NCI-H2081 (cell line): ENCODE data around the gene ACBD3.

Source experiments
- DNase-seq, 2 experiments: peaks; one replicate each; lab custom pipeline; 2025; lab: John Stamatoyannopoulos, UW

ACBD3 gene

GRCh38 chr1:226201029-226201593 lies 14.6 kb upstream of the ACBD3 start:
- no peak for DNase-seq

DNA sequence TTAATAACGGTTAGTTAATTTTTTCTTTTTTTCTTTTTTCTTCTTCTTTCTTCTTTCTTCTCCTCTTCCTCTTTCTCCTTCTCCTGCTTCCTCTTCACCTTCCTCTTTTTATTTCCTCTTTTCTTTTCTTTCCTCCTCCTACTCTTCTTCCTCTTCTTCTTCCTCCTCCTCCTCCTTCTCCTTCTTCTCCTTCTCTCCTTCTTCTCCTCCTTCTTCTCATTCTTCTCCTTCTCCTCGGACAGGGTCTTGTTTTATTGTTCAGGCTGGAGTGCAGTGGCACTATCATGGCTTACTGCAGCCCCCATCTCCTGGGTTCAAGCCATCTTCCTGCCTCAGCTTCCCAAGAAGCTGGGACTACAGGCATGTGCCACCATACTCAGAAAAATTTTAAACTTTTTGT lies 13.4 kb upstream of the ACBD3 start:
- DNase-seq = no peak

- no peak for DNase-seq
Observed at GRCh38 chr1:226195144-226195543, 8.6 kb upstream of the ACBD3 start.

- DNase-seq = no peak
Observed at GRCh38 chr1:226187380-226187779, 839 bp upstream of the ACBD3 start.

DNA sequence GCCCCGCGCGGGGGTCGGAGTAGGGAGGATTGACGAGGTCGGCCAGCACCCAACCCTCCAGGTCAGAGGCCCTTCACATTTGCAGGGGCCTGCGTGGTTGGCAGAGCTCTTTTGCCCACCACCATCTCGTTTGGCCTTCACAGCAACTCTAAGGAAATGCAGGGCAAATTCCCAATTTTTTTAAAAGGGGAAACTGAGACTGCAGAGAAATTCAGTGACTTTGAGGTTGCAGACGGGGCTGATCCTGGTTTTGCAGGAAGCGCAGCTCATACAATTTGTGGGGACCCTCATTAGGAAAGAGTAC lies 430 bp upstream of the ACBD3 start:
- no peak for DNase-seq

DNA sequence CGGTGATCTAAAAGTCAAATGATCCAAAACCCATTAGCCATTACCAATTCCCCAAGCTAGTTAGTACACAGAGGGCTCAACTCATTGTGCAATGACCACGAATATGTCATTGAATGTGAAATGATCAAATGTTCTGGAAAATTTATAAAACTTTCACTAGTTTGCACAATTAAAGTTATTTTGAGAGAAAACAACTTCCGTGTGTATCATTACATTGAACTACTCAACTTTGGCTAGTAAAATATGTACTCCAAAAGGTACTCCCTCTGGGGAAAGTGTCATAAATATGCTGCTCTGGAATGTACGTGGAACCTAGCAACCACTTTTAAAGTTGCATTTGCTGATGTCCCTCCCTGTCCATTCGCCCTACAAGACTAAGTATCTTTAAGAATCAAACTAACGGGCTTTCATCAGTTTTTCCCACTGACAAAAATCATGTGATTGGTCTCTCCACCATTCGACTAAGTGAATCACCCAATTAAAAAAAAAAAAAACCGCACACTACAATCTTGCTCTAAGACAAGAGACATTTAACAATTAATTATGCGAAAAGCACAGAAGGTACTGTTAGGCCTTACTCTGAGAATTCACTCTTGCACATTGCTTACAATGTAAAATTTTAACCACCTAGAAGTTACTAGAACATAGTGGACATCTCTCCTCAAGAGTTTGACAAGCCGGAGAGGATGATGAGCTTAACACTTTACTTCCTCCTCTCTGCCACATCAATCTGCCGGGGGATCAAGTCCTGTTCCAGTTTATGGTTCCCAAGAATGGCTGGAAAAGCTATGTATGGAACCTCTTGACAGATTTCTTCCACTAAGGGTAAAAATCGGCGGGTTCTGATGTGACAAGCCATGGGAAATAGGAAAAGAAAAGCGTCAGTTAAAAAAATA lies 1.2 kb downstream of the ACBD3 start:
- DNase-seq = no peak

GRCh38 chr1:226181996-226182714 lies 4.4 kb downstream of the ACBD3 start:
- DNase-seq = no peak

GRCh38 chr1:226176870-226177269 lies 9.7 kb downstream of the ACBD3 start:
- no peak for DNase-seq

DNA sequence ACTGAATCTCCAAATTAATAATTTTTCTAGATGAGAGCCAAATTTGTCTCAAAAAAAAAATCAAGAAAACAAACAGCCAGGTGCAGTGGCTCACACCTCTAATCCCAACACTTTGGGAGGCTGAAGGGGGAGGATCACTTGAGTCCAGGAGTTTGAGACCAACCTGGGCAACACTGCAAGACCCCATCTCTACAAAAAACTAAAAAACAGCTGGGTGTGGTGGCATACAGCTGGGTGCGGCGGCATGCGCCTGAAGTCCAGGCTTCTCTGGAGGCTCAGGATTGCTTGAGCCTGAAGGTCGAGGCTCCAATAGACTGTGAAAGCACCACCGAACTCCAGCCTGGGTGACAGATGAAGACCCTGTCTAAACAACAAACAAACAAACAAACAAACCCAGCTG lies 14.0 kb downstream of the ACBD3 start:
- DNase-seq = no peak

DNA sequence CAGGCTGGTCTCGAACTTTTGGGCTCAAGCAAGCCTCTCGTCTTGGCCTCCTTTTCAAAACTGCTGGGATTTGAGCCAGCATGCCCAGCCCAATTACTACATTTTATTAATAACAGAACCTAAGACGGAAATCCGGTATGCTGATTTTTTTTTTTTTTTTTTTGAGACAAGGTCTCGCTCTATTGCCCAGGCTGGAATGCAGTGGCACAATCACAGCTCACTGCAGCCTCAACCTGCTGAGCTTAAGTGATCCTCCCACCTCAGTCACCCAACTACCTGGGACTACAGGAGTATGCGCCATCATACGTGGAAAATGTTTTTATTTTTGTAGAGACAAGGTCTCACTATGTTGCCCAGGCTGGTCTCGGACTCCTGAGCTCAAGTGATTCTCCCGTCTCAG lies 20.2 kb downstream of the ACBD3 start:
- DNase-seq = no peak

- no peak for DNase-seq
Observed at GRCh38 chr1:226164154-226164553, 22.4 kb downstream of the ACBD3 start.

DNA sequence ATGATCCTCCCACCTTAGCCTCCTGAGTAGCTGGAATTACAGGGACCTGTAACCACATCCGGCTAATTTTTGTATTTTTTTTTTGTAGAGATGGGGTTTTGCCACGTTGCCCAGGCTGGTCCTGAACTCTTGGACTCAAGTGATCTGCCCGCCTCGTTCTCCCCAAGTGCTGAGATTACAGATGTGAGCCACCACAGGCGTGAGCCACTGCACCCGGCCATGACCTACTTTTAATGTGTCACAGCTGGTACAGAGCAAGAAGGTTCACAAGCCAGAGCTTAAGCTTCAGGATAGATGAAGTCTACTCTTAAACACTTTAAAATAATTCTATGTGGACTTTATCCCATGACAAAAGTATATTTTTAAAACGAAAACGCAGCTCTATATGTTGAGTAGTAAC lies 23.6 kb downstream of the ACBD3 start:
- no peak for DNase-seq

GRCh38 chr1:226158983-226159382 lies 27.6 kb downstream of the ACBD3 start:
- DNase-seq = no peak

DNA sequence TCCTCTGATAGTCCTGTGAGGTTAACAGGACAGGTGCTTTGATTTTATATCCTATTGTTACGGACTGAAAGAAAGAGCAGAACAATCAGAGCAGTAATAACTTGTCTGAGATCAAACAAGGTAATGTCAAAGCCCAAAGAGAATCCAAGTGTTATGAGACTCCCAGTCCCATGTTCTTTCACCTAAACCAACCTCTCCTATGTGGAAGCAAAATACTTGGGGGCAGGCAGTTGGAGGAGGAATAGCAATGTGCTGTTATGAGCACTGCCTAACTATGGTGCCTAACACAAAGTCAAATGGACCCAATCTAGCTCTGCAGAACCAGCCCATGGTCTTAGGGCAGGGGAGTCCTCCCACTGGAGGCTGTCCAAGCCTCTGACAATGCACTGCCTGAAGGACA lies 28.1 kb downstream of the ACBD3 start:
- DNase-seq = no peak

DNA sequence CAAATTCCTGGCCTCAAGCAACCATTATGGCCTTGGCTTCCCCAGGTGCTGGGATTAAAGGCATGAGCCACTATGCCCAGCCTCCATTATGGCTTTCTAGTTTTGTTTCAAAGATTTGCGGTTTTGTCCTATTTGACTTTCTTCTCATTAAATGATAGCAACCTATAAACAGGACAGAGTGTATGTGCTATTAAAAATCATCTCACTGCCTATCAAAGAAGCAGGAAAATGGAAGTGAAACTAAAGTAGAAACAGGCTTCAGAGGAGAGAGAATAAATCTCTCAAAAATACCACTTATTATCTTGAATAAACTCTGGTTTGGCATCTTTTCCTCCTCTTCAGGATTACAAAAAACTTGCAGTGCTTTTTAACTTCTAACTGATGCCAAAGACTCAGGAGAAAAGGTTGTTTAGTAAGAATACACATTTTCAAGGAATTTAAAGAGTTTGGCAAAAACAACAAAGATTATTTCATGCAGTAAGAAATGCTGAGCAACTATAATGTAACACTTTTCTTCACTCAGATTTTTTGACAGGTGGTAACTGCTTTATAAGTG lies 28.7 kb downstream of the ACBD3 start:
- no peak for DNase-seq

DNA sequence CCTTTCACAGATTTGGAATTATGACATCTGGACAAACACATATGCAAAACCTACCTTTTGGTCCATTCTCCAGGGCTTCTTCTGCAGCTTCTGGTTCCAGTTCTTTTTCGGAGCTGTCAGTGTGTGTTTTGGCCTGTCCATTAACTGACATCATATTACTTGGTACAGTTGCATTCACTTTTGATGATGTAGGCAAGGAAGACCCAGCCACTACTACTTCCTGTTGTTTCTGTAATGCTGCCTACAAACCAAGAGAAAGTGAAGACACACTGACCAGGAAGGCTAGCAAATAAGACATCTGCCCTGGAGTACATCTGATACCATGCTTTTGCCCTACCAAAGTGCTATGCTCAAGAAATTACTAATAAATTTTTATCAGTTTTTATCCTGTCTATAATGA lies 31.9 kb downstream of the ACBD3 start:
- DNase-seq = no peak

DNA sequence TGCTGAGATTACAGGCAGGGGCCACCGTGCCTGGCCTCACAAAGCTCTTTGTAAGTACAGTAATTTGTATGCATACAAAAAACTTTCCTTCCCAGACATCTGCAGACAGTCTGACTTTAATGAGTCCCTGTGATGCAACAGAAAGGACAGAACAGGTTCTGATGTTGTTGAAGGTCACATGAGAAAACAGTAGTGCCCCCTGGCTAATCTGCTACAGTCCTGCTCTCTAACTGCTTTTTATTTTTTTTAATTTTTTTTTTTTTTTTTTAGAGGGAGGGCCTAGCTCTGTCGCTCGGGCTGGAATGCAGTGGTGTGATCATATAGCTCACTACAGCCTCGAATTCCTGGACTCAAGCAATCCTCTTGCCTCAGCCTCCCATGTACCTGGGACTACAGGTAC lies 36.7 kb downstream of the ACBD3 start:
- no peak for DNase-seq

GRCh38 chr1:226148121-226148648 lies 38.4 kb downstream of the ACBD3 start:
- no peak for DNase-seq

- no peak for DNase-seq
Observed at GRCh38 chr1:226144045-226144444, 42.5 kb downstream of the ACBD3 start.

- peak; percentile 50 to 71 for DNase-seq
Observed at GRCh38 chr1:226135709-226136108, 50.8 kb downstream of the ACBD3 start.

DNA sequence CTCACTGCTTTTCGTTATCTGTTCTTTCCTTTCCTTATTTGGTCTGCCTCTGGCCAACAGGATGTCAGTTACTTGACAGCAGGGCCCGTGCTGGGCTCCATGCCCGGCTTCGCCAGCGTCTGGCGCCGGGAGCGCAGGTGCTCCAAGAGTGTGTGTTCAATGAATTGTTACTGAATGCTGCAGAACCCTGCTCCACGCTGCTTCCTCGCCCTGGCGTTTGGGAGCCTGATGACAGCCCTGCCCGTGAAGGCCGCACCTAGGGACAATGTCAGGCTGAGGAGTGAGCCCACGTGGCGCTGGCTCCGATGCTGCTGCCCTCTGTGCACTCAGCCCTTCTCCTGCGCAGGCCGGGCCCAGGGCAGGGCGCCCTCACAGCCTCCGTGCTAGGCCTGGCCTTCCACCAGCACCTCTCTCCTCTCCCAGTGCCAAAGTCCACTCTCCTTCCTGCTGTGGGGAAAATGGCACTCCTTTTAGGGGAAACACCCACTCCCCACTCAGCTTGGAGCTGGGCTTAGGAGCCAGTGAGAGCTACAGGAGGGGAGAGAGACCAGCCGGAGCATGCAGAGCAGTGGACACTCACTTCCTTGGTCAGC lies 51.4 kb downstream of the ACBD3 start:
- DNase-seq = peak; percentile 84 to 96
